ENCODE measurements around the gene TMEM150A.

GRCh38 chr2:85601771-85602475 is 575 bp downstream of the TMEM150A start:
- TF ChIP-seq CTCF (CRISPR knock-in tag; IDR thresholded peaks at IDR 0.05) (no peak), FOXP1 (IDR thresholded peaks at IDR 0.05) (no peak), FOXP1 (CRISPR knock-in tag; IDR thresholded peaks at IDR 0.05) (no peak), GATA4 (IDR thresholded peaks at IDR 0.05; ENCODE audit: borderline replicate concordance, low read depth) (no peak), ZNF564 (CRISPR knock-in tag; IDR thresholded peaks at IDR 0.05) (no peak), ZNF207 (IDR thresholded peaks at IDR 0.05; ENCODE audit: borderline replicate concordance) (no peak), ZNF589 (CRISPR knock-in tag; conservative IDR thresholded peaks at IDR 0.05) (no peak)
